ENCODE data around the gene ALLC.

ALLC gene

DNA sequence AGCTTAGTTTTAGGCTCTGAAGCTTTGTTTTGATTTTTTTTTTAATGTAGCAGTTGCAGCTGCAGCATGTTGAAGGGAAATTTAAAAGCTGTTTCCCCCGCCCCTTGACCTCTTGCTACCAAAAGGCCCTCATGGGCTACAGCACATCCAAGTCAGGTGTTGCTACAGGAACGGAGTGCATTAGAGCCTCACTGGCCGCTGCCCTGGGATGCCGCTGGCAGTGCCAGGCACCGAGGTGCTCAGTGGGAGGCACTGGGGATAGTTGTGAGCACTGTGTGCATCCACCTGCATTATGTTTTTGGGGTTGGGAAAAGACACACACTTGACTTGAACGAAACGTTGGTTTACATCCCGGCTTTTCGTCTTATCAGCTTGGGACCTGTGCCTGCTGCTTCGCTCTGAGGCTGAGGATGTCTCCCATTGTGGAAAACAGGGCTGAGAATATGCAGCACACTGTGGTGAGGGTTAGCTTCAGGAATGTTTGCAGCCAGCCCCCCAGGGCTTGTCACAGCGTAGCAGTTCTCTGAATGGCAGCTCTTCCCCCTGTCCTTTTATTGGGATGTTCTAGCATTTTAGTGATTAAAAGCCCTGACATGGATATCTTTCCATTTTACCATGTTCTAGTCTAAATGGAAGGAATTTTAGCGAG lies 69.5 kb downstream of the ALLC start:
- no peak for DNase-seq

- DNase-seq: no peak
Observed at GRCh38 chr2:3728104-3729054, 70.4 kb downstream of the ALLC start.

DNA sequence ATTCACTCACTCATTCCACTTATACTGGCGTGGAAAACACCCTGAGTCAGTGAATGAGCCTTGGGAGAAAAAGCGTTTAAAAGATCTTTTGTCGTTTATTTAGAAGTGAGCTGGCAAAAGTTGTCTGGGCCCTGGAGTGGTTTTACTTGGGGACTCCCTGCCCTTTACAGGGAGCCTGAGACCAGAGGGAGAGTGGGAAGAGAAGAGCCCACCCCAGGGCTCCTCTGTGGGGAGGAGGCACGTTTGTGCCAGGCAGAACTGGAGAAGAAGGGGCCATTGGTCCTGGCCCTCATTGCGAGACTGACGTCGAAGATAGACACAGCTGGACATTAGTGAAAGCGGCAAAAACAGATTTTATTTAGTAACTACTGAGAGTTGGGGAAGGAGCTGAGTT lies 71.1 kb downstream of the ALLC start:
- DNase-seq: no peak

- no peak for DNase-seq
Observed at GRCh38 chr2:3729786-3730185, 71.8 kb downstream of the ALLC start.

- no peak for DNase-seq
Observed at GRCh38 chr2:3730646-3731045, 72.6 kb downstream of the ALLC start.

DNA sequence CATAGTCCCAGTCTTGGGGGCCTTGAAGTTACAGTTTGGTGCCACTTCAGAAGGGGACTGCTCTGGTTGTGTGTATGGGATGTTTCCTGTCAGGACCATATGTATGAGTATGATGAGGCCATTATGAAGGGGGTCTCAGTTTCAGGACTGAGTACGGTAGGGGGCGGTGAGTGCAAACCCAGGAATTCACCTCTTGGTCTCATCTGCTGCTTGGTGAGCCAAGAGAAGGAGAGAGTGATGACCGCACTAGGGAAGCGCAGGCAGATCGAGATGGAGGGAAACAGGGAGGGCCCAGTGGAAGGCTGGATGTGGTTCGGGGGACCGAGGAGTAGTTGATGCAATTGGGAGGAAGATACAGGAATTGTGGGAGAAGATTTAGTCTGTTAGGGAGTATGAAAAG lies 73.8 kb downstream of the ALLC start:
- no peak for DNase-seq

DNA sequence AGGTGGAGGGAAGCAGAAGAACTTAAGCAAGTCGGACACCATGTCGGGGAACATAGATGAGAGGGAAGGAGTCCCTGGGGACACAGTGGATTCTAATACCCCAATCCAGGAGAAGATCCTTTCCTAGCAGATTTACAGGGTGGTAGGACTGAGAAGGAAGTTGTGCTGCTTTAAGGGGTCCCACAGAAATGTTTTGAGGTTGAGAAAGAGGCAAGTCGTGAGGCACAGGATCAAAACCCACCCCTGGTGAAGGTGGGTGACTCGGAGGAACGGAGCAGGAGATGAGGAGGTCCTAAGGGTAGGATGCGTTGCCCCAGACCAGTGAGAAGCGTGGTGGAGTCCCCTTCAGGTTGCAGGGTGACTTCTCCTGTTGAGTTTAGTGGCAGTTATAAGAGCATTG lies 78.1 kb downstream of the ALLC start:
- no peak for DNase-seq

- no peak for DNase-seq
Observed at GRCh38 chr2:3737128-3737527, 79.1 kb downstream of the ALLC start.

- DNase-seq: peak; percentile 13
Observed at GRCh38 chr2:3738454-3738853, 80.5 kb downstream of the ALLC start.

GRCh38 chr2:3739313-3739712 lies 81.3 kb downstream of the ALLC start:
- DNase-seq: no peak

DNA sequence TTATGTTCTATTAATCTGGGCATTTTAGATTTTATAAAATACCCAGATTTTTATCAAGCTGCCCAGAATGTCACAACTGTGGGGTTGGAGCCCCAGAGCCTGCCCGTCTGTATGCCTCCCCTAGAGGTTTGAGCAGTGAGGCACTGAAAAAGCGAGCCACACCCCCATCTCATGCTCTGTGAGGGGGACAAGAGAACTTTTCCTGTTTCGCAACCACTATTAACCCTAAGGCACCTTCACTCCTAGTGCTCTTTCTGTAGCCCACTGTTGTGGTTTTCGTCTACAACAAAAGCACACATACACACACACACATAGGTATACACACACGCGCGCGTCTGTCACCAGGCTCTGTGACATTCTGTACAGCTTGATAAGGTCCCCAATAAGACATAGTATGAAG lies 83.4 kb downstream of the ALLC start:
- DNase-seq: no peak

DNA sequence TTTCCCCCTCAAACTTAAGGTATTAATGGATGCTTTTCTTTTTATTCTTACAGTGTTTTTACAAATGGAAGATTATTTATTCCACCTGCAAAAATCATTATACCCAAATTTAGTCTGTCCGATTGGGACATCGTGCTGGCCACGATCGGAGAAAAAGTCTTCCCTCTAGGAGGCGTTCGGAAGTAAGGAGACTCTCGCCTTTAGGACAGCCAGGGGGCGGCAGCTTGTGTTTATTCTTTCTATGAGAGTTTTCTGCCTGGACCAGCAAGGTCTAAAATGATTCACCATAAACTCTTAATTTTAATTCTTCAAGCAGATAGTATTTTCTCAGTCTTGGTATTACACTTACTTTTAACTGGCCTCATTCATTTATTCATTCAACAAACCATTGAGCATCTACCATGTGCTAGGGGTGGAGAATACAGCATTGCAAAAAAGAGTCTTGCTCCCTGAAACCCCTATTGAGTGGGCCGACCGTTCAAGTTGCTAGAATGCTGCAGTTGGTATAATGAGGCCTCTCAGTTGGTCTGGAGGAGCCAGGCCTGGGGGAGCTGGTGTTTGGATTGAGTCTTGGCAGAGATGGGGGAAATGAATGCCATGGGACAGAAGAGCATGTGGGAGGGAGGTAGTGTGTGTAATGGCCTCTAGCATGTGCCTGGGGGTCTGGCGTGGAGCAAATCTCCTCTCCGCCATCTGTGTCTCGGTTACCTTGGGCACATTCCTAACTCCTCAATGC lies 84.0 kb downstream of the ALLC start:
- no peak for DNase-seq

DNA sequence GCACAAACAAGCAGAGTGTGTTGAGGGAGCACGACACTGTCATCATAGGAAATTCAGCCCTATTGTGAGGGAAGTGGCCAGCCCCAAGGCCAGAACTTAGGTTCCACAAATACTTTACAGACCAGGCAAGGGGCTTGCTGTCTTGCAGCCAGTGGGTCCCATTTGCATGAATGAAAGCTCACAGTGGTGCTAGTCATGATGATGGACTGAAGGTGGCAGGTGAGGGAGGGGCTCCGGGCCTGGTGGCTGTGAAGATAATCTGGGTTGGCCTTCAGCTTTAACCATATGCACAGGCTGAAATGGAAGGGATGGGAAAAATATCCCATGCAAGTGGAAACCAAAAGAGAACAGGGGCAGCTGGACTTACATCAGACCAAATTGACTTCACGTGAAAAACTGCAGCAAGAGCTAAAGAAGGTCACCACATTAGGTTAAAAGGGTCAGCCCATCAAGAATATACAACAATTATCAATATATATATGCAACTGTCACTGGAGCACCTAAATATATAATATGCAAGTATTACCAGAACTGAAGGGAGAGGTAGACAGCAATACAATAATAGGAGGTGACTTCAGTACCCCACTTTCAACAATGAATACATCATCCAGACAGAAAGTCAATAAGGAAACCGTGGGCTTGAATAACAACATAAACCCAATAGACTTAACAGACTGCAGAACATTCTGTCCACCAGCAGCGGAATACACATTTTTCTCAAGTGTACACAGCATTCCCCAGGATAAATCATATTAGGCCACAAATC lies 84.9 kb downstream of the ALLC start:
- no peak for DNase-seq

- DNase-seq: no peak
Observed at GRCh38 chr2:3743951-3744555, 86.1 kb downstream of the ALLC start.

DNA sequence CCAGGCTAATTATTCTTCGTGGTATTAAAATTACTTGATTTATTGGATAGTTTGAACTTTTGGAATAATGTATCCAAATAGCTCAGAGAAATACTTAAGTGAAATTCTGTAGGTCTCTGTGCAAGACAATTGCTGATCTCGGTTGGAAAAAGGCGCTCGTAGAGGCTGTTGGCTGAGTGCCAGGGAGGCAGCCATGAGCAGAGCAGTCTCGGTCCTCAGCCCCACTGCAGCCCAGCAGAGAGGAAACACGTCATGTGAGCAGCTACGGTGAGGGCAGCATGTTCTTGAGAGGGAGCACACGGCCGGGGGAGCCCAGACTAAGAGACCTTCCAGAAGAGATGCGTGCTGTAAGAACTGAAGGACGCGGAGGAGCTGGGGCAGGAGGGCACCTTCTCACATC lies 87.9 kb downstream of the ALLC start:
- no peak for DNase-seq

DNA sequence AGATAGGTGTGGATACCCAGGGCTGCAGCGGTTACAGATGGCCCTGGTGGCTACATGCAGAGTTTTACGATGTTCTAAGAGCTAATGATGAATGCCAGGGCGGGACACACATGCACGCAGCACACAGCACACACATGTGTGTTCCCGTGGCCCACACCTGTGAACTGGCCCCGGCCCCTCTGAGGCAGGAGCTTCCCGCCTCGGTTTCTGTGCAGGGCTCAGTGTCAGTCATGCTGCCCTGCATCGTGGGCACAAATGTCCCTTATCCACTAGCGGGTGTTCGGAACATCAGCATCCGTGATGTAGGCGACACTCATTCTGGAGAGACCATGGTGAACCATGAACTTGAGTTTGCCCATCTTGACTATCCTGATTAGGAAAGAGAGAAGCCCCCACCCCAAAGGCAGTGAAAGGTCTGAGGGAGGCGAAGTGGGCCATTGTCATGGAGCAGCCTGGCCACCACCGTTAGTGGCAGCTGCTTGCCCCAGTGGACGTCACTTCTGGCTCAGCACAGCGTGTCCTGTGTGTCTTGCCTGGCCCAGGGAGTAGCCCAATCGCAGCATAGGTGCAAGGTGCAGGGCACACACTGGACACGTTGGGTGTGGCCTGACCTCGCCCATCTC lies 89.1 kb downstream of the ALLC start:
- DNase-seq: no peak

DNA sequence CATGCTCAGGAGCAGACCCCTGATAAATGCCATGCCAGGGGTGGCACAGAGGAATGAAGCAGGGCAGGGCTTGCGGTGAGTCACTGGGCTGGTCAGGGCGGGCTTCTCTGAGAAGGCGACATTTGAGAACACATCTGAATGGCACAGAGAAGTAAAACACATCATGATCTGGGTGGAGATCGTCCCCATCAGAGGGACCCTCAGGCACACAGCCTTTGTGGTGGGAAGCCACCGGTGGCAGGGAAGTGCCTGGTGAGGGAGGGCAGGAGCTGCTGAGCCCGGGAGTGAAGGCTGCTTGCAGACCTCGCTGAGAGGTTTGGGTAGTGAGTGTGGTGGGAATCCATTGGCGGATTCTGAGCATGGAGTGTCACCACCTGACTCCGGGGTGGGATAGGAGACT lies 89.8 kb downstream of the ALLC start:
- DNase-seq: no peak

GRCh38 chr2:3749201-3749600 lies 91.2 kb downstream of the ALLC start:
- no peak for DNase-seq

GRCh38 chr2:3751251-3751650 lies 93.3 kb downstream of the ALLC start:
- no peak for DNase-seq

DNA sequence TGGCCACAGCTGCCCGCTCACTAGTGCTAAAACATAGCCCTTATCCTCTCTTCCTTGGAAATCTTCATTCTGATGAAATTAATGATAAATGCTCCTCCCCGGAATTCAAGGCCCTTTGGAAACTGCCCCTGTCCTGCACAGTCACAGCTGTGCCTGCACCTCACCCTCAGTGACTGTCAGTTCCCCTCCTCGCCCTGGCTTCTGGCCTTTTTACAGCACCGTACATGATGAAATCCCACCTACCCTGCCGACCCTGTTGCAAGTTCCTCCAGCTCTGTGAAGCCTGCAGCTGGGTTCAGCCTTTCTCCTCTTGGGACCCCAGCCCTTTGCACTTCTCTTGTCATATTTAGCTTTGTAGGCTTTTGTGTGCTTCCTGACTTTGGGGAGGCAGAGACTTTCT lies 93.8 kb downstream of the ALLC start:
- no peak for DNase-seq

Data from NCI-H2081 treated with DMSO at 0.1 percent for 48 hours (cell line).